ENCODE results near the gene KLC1. TPM values are rescaled to one million over a fixed set of nuclear protein-coding genes. Genes with fewer than 3 reads are reported as not detected.

KLC1 gene
- total RNA-seq, 2 donors from 2014 or later: 199 to 292 TPM

DNA sequence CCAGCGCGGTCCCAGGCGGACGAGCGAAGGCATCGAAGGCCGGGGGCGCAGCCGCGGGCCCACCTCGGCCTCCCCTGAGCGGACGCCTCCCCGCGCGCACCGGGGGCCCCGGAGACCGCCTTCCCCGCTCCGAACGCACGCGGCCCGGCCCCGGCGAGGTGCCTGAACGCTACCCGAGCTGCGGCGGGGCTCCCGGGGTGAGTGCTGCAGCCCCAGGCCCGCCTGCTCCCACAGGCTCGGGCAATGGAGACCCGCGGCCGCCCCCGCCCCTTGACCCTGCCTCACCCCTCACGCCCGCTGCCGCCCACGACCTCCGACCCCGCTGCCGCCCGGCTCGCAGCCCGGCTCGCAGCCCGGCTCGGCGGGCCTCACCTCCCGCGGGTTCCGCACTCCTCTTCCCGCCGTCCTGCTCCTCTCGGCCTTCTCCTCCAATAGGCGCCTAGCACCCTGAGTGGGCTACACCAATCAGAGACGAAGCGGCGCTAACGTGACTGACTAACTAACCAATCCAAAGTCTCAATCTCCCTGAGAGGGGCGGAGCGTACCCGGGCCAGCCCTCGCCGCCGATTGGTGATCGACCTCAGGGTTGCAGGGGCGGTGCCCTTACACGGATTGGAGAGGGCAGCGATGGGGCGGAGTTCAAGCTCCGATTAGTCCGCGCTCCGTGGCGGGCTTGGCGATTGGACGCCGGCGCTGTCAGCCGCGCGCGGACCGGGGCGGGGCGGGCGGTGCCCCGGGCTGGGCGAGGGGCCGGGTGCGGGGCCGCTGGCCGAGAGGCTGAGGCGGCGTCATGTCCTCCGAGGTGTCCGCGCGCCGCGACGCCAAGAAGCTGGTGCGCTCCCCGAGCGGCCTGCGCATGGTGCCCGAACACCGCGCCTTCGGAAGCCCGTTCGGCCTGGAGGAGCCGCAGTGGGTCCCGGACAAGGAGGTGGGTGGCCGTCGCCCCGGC, 86.3 kb downstream of the KLC1 start, which contains the start of the genes XRCC3 and ZFYVE21:
TSS of gene XRCC3 (minus strand) at position 400 of the 949 bp plus-strand sequence. CDS start 4,364 bp downstream, outside the sequence.
TSS of gene ZFYVE21 (plus strand) at position 759 of the 949 bp plus-strand sequence. CDS start at position 791, 32 bp downstream.
- 0% methylated on average over 105 of the region's 121 CpGs; no CpG with 5 or more reads in 1 of the 2 donors for WGBS, 2 donors

DNA sequence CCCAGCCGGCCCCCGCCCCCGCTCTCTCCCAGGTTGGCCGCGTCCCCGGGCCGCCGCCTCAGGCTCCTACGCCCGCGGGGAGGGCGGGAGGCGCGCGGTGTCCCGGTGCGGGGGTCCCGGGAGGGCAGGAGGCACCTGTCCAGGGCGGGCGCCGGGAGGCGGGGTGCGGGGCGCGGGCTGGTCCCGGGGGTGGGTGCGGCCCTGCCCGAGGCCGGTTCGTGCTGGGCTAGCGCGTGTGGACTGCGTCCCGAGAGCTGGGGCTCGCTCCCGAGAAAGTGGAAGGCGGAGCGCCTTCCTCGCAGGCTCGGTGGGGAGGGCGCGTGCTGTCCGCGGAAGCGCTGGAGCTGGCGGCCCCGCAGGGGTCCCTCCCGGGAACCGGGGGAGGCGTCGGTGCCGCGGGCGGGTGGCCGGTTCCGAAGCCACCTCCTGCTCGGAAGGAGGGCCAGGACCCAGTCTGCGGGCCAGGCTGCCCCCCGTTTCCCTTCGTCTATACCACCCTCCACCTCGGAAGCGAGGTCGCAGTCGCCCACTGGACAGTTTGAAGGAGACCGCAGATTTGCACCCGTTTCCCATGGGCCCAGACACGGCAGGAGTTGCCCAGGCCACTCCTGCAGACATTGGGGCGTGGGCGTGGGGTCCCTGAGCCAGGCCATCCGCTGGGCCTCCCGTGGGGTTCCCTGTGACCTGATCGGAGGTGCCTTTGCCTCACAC, 87.2 kb downstream of the KLC1 start:
- WGBS, 2 donors: 5 to 17% methylated on average over 10 to 49 of the region's 72 CpGs
- Histone ChIP-seq H3K27ac (peak overlapping the region; percentile 50 to 83 (median 70)), H3K9me3 (no peaks in the 10 kb centered on the region), H3K4me3 (peak overlapping the region; percentile 40 to 77), H3K36me3 (replicated peaks in 1 of 2; ENCODE audit: insufficient read depth in 1 of 2, low read depth in 2 of 2) (no peaks in the 10 kb centered on the region), H3K4me1 (peaks cover 53% of the 10 kb centered on the region), H3K27me3 (no peaks in the 10 kb centered on the region)
- no peak for TF ChIP-seq POLR2A (IDR thresholded peaks at IDR 0.05)
- TF ChIP-seq, protein P1, sequence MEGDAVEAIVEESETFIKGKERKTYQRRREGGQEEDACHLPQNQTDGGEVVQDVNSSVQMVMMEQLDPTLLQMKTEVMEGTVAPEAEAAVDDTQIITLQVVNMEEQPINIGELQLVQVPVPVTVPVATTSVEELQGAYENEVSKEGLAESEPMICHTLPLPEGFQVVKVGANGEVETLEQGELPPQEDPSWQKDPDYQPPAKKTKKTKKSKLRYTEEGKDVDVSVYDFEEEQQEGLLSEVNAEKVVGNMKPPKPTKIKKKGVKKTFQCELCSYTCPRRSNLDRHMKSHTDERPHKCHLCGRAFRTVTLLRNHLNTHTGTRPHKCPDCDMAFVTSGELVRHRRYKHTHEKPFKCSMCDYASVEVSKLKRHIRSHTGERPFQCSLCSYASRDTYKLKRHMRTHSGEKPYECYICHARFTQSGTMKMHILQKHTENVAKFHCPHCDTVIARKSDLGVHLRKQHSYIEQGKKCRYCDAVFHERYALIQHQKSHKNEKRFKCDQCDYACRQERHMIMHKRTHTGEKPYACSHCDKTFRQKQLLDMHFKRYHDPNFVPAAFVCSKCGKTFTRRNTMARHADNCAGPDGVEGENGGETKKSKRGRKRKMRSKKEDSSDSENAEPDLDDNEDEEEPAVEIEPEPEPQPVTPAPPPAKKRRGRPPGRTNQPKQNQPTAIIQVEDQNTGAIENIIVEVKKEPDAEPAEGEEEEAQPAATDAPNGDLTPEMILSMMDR (IDR thresholded peaks at IDR 0.05): no peak
- ATAC-seq (peak; percentile 5), DNase-seq (peak in 2 of 4 donors; percentile 44 to 45)
- intact Hi-C loops (cut with DNase I): no loop called here

More for the DNA sequence above, 86.3 kb downstream of the KLC1 start, which contains the start of the genes XRCC3 and ZFYVE21:
- TF ChIP-seq, protein P1 (IDR thresholded peaks at IDR 0.05): no peak
- TF ChIP-seq POLR2A (IDR thresholded peaks at IDR 0.05): peak; percentile 57 to 73 (median 62)
- intact Hi-C loops (cut with DNase I): no loop called here
- Histone ChIP-seq H3K27me3 (no peaks in the 10 kb centered on the region), H3K4me3 (peak within 1 kb of the TSS; percentile 42 to 77), H3K27ac (peak within 1 kb of the TSS; percentile 50 to 83 (median 70)), H3K36me3 (replicated peaks in 1 of 2; ENCODE audit: insufficient read depth in 1 of 2, low read depth in 2 of 2) (no peaks in the 10 kb centered on the region), H3K4me1 (peaks cover 54% of the 10 kb centered on the region), H3K9me3 (no peaks in the 10 kb centered on the region)
- DNase-seq: peak; percentile 100
- peak; percentile 97 for ATAC-seq

DNA sequence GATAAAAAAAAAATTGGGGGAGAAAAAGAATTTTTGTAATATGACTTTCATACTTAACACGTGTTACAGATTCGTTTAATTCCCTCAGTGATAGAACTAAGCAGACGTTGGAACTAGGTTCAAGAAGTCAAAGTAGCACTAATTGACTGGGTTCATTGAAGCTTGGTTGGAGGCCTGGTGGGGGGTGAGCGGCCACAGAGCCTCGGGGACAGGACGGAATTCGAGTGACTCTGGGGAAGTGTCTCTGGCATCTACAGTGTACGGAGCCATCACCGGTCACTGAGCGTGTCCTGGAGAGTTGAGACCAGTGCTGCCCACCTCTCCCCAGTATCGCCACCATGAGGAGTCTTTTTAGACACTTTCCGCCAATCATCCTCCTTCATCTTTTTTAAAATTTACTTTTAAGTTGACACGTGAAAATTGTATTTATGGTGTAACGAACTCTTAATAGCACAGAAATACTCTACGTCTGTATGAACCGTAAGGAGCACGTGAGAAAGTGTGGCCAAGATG, 87.9 kb downstream of the KLC1 start:
- H3K36me3 ChIP-seq (replicated peaks in 1 of 2; ENCODE audit: insufficient read depth in 1 of 2, low read depth in 2 of 2): no peaks in the 10 kb centered on the region
- WGBS, 2 donors: 75% methylated on average over 17 of the region's 17 CpGs
- ATAC-seq: no peak
- H3K9me3 ChIP-seq: no peaks in the 10 kb centered on the region
- peaks cover 46% of the 10 kb centered on the region for H3K4me1 ChIP-seq
- no peak for TF ChIP-seq POLR2A (IDR thresholded peaks at IDR 0.05)
- TF ChIP-seq, protein P1 (IDR thresholded peaks at IDR 0.05): no peak
- intact Hi-C loops (cut with DNase I): no loop called here
- H3K4me3 ChIP-seq: peak overlapping the region; percentile 40 to 77
- no peak for DNase-seq
- no peaks in the 10 kb centered on the region for H3K27me3 ChIP-seq
- H3K27ac ChIP-seq: no peak overlapping the region

DNA sequence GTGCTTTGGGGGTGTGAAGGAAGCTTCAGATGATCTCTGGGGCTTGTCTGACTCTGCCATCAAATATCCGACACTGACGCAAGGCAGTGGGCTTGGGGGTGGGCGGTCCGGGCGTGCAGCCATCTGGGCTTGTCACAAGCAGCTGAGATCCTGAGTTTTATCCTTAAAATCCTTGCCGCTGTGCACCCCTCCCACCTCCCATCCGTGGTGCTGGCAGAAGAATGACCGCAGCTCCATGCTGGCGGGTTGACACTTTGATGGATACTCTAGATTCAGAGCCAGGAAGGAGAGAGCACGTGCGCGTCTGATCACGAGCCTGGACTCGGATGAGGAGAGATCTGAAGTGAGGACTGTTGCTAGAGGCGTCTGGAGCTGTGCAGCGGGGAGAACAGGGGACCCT, 89.6 kb downstream of the KLC1 start:
- Histone ChIP-seq H3K27me3 (no peaks in the 10 kb centered on the region), H3K27ac (no peak overlapping the region), H3K36me3 (replicated peaks in 1 of 2; ENCODE audit: insufficient read depth in 1 of 2, low read depth in 2 of 2) (no peaks in the 10 kb centered on the region), H3K9me3 (no peaks in the 10 kb centered on the region), H3K4me3 (no peak overlapping the region), H3K4me1 (peaks cover 44% of the 10 kb centered on the region)
- intact Hi-C loops (cut with DNase I): no loop called here
- WGBS, 2 donors: 69 to 81% methylated on average over 16 of the region's 16 CpGs
- DNase-seq: no peak
- ATAC-seq: no peak
- no peak for TF ChIP-seq POLR2A (IDR thresholded peaks at IDR 0.05)
- TF ChIP-seq, protein P1 (IDR thresholded peaks at IDR 0.05): no peak
